Neural crest cell (in vitro differentiated cells): ENCODE measurements around the gene OSBPL8. TPM values are rescaled to one million over a fixed set of nuclear protein-coding genes. Genes with fewer than 3 reads are reported as not detected.
"Not testable (repeated sequence)": the region's sequence is repeated elsewhere in the genome, so short reads cannot be mapped to it uniquely, and the experiment has no call there.

Experiments used
- DNase-seq: peaks from one replicate; pipeline ENCODE4 v3.0.0; 2021; ENCODE audit warnings: low read depth, mixed read lengths, low spot score
- H3K27ac Mint-ChIP-seq: one replicate; pipeline ENCODE4 v1.8.0; 2021; ENCODE audit warnings: mild to moderate bottlenecking, mixed read lengths; ENCODE audit not compliant: unreplicated experiment
- H3K27me3 Mint-ChIP-seq: 2 replicates; pipeline ENCODE4 v1.8.0; 2021; ENCODE audit warnings: low read depth, mild to moderate bottlenecking, mixed read lengths
- H3K36me3 Mint-ChIP-seq: 2 replicates; pipeline ENCODE4 v1.8.0; 2021; ENCODE audit warnings: low read depth, mild to moderate bottlenecking, mixed read lengths
- H3K4me1 Mint-ChIP-seq: 2 replicates; pipeline ENCODE4 v1.8.0; 2021; ENCODE audit warnings: mixed read lengths
- H3K4me3 Mint-ChIP-seq: one replicate; pipeline ENCODE4 v1.8.0; 2021; ENCODE audit warnings: mild to moderate bottlenecking, mixed read lengths
- H3K9me3 Mint-ChIP-seq: 2 replicates; pipeline ENCODE4 v1.8.0; 2021; ENCODE audit warnings: mixed read lengths
- CTCF ChIP-seq: fragments of 200-600 bp; sonication (generic); conservative IDR thresholded peaks from 2 replicates; pipeline ENCODE4 v1.5.0; 2021; ENCODE audit warnings: antibody characterized with exemption, mild to moderate bottlenecking
- total RNA-seq: library from RNA; stranded (reverse); gene quantifications from 2 replicates; pipeline ENCODE4 v1.2.1, GENCODE V29; 2021

OSBPL8 gene
- total RNA-seq, 1 donor from 2014 or later: 75.8 TPM

GRCh38 chr12:76366163-76366562 lies 193.4 kb downstream of the OSBPL8 start:
- DNase-seq: no peak
- no peak overlapping the region for H3K27ac Mint-ChIP-seq
- no peak for TF ChIP-seq CTCF
- H3K4me3 Mint-ChIP-seq: no peak overlapping the region
- peaks cover 58% of the 10 kb centered on the region for H3K36me3 Mint-ChIP-seq
- peaks cover 6% of the 10 kb centered on the region for H3K9me3 Mint-ChIP-seq
- no peaks in the 10 kb centered on the region for H3K4me1 Mint-ChIP-seq
- H3K27me3 Mint-ChIP-seq: no peaks in the 10 kb centered on the region

GRCh38 chr12:76364131-76364530 lies 195.4 kb downstream of the OSBPL8 start:
- not testable (repeated sequence) for H3K27me3 Mint-ChIP-seq, DNase-seq, H3K27ac Mint-ChIP-seq, H3K9me3 Mint-ChIP-seq, H3K4me3 Mint-ChIP-seq, H3K4me1 Mint-ChIP-seq
- H3K36me3 Mint-ChIP-seq: peaks cover 50% of the 10 kb centered on the region

- Mint-ChIP-seq H3K36me3 (peaks cover 17% of the 10 kb centered on the region), H3K4me1 (no peaks in the 10 kb centered on the region), H3K9me3 (no peaks in the 10 kb centered on the region), H3K4me3 (no peak overlapping the region), H3K27me3 (no peaks in the 10 kb centered on the region), H3K27ac (no peak overlapping the region)
- TF ChIP-seq CTCF: no peak
- DNase-seq: no peak
Observed at GRCh38 chr12:76360316-76360715, 199.3 kb downstream of the OSBPL8 start.

GRCh38 chr12:76356071-76356470 lies 203.5 kb downstream of the OSBPL8 start:
- no peak for TF ChIP-seq CTCF
- H3K4me3 Mint-ChIP-seq: no peak overlapping the region
- H3K36me3 Mint-ChIP-seq: peaks cover 3% of the 10 kb centered on the region
- H3K27me3 Mint-ChIP-seq: no peaks in the 10 kb centered on the region
- no peaks in the 10 kb centered on the region for H3K4me1 Mint-ChIP-seq
- no peaks in the 10 kb centered on the region for H3K9me3 Mint-ChIP-seq
- DNase-seq: no peak
- H3K27ac Mint-ChIP-seq: peak overlapping the region; percentile 40

GRCh38 chr12:76348079-76348901 lies 211.3 kb downstream of the OSBPL8 start, which contains the start of gene BBS10:
TSS of gene BBS10 (minus strand) at chr12:76348415. CDS start at chr12:76348358, 57 bp downstream.
- Mint-ChIP-seq H3K9me3 (no peaks in the 10 kb centered on the region), H3K4me3 (peak within 1 kb of the TSS; percentile 99), H3K27ac (peak within 1 kb of the TSS; percentile 85), H3K27me3 (no peaks in the 10 kb centered on the region), H3K4me1 (peaks cover 22% of the 10 kb centered on the region), H3K36me3 (no peaks in the 10 kb centered on the region)
- peak; percentile 78 for DNase-seq
- TF ChIP-seq CTCF: peak; percentile 58

GRCh38 chr12:76346798-76347420 lies 212.7 kb downstream of the OSBPL8 start:
- no peaks in the 10 kb centered on the region for H3K9me3 Mint-ChIP-seq
- H3K4me1 Mint-ChIP-seq: peaks cover 22% of the 10 kb centered on the region
- DNase-seq: no peak
- no peaks in the 10 kb centered on the region for H3K36me3 Mint-ChIP-seq
- no peaks in the 10 kb centered on the region for H3K27me3 Mint-ChIP-seq
- no peak overlapping the region for H3K27ac Mint-ChIP-seq
- TF ChIP-seq CTCF: peak; percentile 51
- peak overlapping the region; percentile 99 for H3K4me3 Mint-ChIP-seq
